SK-N-SH treated with all-trans-retinoic acid at 6 μM for 48 hours (cell line): ENCODE results near the gene NCK2.

Source experiments
- ATAC-seq: fragments of 200-7000 bp; cut with Tn5 transposase; 3 replicates; pipeline ENCODE4 v1.9.1; 2020; ENCODE audit warnings: mild to moderate bottlenecking, moderate library complexity
- ARNTL ChIP-seq: fragments of 450-650 bp; formaldehyde crosslinking; IDR thresholded peaks from 2 replicates; pipeline ENCODE4 v1.5.0; 2020; ENCODE audit warnings: low read depth, mild to moderate bottlenecking, moderate library complexity, borderline replicate concordance
- BACH2 ChIP-seq: fragments of 250-450 bp; sonication (Bioruptor Pico); IDR thresholded peaks from 2 replicates; pipeline ENCODE4 v1.9.0; 2021; ENCODE audit warnings: mild to moderate bottlenecking, borderline replicate concordance
- ESRRG ChIP-seq: fragments of 250-450 bp; sonication (Bioruptor Pico); IDR thresholded peaks from 2 replicates; pipeline ENCODE4 v1.6.1; 2021; ENCODE audit warnings: mild to moderate bottlenecking
- ISL1 ChIP-seq: fragments of 250-450 bp; sonication (Bioruptor Pico); IDR thresholded peaks from 2 replicates; pipeline ENCODE4 v2.1.2; 2022; ENCODE audit warnings: mild to moderate bottlenecking, moderate library complexity
- OSR1 ChIP-seq: fragments of 250-450 bp; sonication (Bioruptor Pico); IDR thresholded peaks from 2 replicates; pipeline ENCODE4 v1.8.0; 2022; ENCODE audit warnings: moderate library complexity, mild to moderate bottlenecking, inconsistent platforms
- RARB ChIP-seq: fragments of 250-450 bp; sonication (Bioruptor Pico); IDR thresholded peaks from 2 replicates; pipeline ENCODE4 v1.8.0; 2021; ENCODE audit warnings: mild to moderate bottlenecking, moderate library complexity
- TCF4 ChIP-seq: fragments of 250-450 bp; sonication (Bioruptor Pico); IDR thresholded peaks from 2 replicates; pipeline ENCODE4 v1.8.0; 2021; ENCODE audit warnings: mild to moderate bottlenecking, moderate library complexity, borderline replicate concordance
- TOX ChIP-seq: fragments of 250-450 bp; sonication (Bioruptor Pico); IDR thresholded peaks from 2 replicates; pipeline ENCODE4 v1.8.0; 2021; ENCODE audit warnings: mild to moderate bottlenecking, moderate library complexity, borderline replicate concordance
- ZC3H10 ChIP-seq: fragments of 250-450 bp; sonication (Bioruptor Pico); IDR thresholded peaks from 2 replicates; pipeline ENCODE4 v1.5.1; 2021; ENCODE audit warnings: mild to moderate bottlenecking, moderate library complexity
- ZFP3 ChIP-seq: fragments of 250-450 bp; sonication (Bioruptor Pico); IDR thresholded peaks from 2 replicates; pipeline ENCODE4 v1.5.0; 2020; ENCODE audit warnings: mild to moderate bottlenecking, moderate library complexity
- ZFP30 ChIP-seq: fragments of 450-650 bp; formaldehyde crosslinking; IDR thresholded peaks from 2 replicates; pipeline ENCODE4 v1.5.0; 2022; ENCODE audit warnings: mild to moderate bottlenecking, moderate library complexity
- ZNF565 ChIP-seq: fragments of 450-650 bp; formaldehyde crosslinking; conservative IDR thresholded peaks from 2 replicates; pipeline ENCODE4 v1.5.0; 2020; ENCODE audit warnings: low read depth, mild to moderate bottlenecking, moderate library complexity
- ZNF70 ChIP-seq: fragments of 450-650 bp; formaldehyde crosslinking; IDR thresholded peaks from 2 replicates; pipeline ENCODE4 v1.5.0; 2020; ENCODE audit warnings: mild to moderate bottlenecking, moderate library complexity
- ZNF8 ChIP-seq: fragments of 450-650 bp; formaldehyde crosslinking; IDR thresholded peaks from 2 replicates; pipeline ENCODE4 v1.5.0; 2020; ENCODE audit warnings: mild to moderate bottlenecking, moderate library complexity
- TF ChIP-seq, protein P1 (sequence below): fragments of 250-450 bp; sonication (Bioruptor Pico); IDR thresholded peaks from 2 replicates; pipeline ENCODE4 v1.5.0; 2020; ENCODE audit warnings: mild to moderate bottlenecking, moderate library complexity
- TF ChIP-seq, protein P2 (sequence below): fragments of 250-450 bp; sonication (Bioruptor Pico); IDR thresholded peaks from 2 replicates; pipeline ENCODE4 v1.8.0; 2020; ENCODE audit warnings: mild to moderate bottlenecking, moderate library complexity, borderline replicate concordance
- TF ChIP-seq, protein P3 (sequence below): fragments of 250-450 bp; sonication (Bioruptor Pico); IDR thresholded peaks from 2 replicates; pipeline ENCODE4 v1.8.0; 2021; ENCODE audit warnings: low read depth, mild to moderate bottlenecking, moderate library complexity, borderline replicate concordance
- TF ChIP-seq, protein P4 (sequence below): fragments of 250-450 bp; sonication (Bioruptor Pico); IDR thresholded peaks from 2 replicates; pipeline ENCODE4 v1.5.1; 2020; ENCODE audit warnings: low read depth, mild to moderate bottlenecking, moderate library complexity

Gene NCK2

DNA sequence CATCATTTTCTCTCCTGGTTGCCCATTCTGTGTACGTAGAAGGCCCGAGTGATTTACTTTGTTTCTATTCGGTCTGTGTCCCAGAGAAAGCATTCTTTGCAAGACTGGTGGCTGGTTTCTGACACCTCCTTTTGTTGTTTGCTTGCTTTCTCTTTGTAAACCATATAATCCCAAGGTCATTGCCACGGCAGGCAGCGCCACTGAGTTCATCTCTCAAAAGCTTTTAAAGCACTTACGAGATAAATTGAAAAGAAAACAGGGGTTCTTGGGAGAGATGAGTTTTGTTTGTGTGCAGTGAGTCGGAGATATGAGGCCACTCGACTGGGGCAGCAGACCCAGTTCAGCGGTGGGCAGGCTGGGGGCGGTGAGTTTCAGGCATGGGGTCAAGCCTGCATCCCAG is 137.6 kb downstream of the NCK2 start:
- no peak for ATAC-seq
- TF ChIP-seq ARNTL (CRISPR knock-in tag) (no peak), ZFP30 (no peak), OSR1 (no peak), ZNF565 (CRISPR knock-in tag) (no peak), ISL1 (CRISPR knock-in tag) (no peak), ESRRG (CRISPR knock-in tag) (no peak), RARB (CRISPR knock-in tag) (no peak), ZFP3 (CRISPR knock-in tag) (no peak), TOX (CRISPR knock-in tag) (no peak), BACH2 (CRISPR knock-in tag) (no peak)
- TF ChIP-seq, protein P1, sequence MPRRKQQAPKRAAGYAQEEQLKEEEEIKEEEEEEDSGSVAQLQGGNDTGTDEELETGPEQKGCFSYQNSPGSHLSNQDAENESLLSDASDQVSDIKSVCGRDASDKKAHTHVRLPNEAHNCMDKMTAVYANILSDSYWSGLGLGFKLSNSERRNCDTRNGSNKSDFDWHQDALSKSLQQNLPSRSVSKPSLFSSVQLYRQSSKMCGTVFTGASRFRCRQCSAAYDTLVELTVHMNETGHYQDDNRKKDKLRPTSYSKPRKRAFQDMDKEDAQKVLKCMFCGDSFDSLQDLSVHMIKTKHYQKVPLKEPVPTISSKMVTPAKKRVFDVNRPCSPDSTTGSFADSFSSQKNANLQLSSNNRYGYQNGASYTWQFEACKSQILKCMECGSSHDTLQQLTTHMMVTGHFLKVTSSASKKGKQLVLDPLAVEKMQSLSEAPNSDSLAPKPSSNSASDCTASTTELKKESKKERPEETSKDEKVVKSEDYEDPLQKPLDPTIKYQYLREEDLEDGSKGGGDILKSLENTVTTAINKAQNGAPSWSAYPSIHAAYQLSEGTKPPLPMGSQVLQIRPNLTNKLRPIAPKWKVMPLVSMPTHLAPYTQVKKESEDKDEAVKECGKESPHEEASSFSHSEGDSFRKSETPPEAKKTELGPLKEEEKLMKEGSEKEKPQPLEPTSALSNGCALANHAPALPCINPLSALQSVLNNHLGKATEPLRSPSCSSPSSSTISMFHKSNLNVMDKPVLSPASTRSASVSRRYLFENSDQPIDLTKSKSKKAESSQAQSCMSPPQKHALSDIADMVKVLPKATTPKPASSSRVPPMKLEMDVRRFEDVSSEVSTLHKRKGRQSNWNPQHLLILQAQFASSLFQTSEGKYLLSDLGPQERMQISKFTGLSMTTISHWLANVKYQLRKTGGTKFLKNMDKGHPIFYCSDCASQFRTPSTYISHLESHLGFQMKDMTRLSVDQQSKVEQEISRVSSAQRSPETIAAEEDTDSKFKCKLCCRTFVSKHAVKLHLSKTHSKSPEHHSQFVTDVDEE (CRISPR knock-in tag), result no peak
- TF ChIP-seq, protein P2, sequence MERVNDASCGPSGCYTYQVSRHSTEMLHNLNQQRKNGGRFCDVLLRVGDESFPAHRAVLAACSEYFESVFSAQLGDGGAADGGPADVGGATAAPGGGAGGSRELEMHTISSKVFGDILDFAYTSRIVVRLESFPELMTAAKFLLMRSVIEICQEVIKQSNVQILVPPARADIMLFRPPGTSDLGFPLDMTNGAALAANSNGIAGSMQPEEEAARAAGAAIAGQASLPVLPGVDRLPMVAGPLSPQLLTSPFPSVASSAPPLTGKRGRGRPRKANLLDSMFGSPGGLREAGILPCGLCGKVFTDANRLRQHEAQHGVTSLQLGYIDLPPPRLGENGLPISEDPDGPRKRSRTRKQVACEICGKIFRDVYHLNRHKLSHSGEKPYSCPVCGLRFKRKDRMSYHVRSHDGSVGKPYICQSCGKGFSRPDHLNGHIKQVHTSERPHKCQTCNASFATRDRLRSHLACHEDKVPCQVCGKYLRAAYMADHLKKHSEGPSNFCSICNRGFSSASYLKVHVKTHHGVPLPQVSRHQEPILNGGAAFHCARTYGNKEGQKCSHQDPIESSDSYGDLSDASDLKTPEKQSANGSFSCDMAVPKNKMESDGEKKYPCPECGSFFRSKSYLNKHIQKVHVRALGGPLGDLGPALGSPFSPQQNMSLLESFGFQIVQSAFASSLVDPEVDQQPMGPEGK, result no peak
- TF ChIP-seq, all 23 proteins: peak for 0

DNA sequence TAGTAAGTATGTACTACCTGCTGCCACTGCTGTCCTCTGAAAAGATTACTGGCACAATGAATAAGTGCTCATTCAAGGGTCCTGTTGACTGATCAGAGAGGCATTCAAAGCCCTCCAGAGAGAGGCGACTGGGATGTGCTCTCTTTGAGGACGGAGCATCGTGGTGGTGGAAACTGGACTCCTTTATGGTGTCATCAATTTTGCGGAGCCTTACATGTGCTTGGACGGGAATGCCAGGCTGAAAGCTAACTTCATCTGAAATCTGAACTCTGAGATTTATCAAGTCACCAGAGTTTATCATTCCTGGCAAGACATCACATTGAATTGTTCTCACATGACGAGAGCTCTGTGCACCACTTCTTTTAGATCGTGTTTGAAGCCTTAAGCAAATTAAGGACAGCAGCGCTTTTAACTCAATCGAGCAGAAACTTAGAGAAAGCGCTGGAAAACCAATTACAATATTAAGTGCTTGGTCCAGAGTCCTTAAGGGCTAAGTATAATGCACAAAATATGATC is 138.3 kb downstream of the NCK2 start:
- TF ChIP-seq, protein P3, sequence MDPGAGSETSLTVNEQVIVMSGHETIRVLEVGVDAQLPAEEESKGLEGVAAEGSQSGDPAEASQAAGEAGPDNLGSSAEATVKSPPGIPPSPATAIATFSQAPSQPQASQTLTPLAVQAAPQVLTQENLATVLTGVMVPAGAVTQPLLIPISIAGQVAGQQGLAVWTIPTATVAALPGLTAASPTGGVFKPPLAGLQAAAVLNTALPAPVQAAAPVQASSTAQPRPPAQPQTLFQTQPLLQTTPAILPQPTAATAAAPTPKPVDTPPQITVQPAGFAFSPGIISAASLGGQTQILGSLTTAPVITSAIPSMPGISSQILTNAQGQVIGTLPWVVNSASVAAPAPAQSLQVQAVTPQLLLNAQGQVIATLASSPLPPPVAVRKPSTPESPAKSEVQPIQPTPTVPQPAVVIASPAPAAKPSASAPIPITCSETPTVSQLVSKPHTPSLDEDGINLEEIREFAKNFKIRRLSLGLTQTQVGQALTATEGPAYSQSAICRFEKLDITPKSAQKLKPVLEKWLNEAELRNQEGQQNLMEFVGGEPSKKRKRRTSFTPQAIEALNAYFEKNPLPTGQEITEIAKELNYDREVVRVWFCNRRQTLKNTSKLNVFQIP, result no peak
- ATAC-seq, result no peak

DNA sequence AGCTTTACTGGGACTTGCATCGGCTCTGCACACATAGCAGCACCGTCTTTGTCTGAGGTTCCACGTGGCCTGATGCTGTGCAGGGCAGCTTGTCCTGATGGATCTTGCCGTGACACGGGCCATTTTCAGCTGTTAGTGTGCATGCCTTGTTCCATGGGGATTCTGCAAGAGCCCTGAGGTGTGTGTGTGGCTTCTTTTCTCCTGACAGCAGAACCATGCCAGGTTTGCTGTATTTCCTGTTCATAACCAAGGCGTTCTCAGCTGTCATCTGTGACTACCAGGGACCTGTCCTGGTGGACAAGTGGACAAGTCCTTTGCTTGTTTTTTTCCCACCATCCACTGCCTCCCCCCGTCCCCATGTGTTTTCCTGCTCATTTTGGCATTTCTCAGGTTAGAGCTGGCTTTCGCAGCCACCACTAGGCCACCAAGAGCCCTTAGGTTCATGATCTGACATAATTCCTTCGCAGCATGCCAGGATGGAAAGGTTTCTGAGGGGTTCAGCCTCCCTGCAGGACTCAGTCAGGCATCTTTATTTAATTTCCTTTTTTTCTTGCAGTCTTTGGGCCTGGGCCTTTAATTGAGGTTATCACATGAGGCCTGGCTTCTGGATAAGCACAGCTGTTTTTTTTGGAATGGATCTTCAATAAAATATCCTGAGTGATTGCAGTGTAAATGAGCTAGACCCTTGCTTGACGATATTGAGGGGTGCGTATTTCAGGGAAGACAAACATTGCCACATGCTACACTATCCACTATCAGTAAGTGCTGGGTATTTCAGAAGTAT is 139.4 kb downstream of the NCK2 start:
- ATAC-seq, result no peak
- no peak for TF ChIP-seq OSR1
- TF ChIP-seq ZNF70 (CRISPR knock-in tag), result peak; percentile 51; the same call in 1 of the 2 replicates
- TF ChIP-seq TCF4 (CRISPR knock-in tag), result peak; percentile 65; the same call in 1 of the 2 replicates
- TF ChIP-seq, all 23 proteins: peak for 2

DNA sequence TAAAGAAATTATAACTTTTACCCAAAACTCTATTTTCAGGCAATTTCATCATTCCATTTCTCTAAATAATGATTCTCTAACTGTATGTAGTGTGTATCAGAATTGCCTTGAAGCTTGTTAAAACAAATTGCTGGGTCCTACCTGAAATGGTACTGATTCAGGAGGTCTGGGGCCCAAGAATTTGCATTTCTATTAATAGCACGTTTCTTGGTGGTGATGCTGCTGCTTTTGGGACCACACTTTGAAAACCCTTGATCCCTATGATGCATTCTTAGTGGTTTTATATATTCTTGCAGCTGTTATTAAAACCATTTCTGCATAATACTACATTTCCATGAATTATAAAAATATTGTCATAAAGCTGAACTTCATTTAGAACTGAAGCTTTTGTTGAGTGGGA is 140.7 kb downstream of the NCK2 start:
- TF ChIP-seq ZNF70 (CRISPR knock-in tag), result no peak
- TF ChIP-seq ESRRG (CRISPR knock-in tag), result no peak
- no peak for TF ChIP-seq ZNF8
- TF ChIP-seq ZFP3 (CRISPR knock-in tag), result no peak
- TF ChIP-seq, protein P4, sequence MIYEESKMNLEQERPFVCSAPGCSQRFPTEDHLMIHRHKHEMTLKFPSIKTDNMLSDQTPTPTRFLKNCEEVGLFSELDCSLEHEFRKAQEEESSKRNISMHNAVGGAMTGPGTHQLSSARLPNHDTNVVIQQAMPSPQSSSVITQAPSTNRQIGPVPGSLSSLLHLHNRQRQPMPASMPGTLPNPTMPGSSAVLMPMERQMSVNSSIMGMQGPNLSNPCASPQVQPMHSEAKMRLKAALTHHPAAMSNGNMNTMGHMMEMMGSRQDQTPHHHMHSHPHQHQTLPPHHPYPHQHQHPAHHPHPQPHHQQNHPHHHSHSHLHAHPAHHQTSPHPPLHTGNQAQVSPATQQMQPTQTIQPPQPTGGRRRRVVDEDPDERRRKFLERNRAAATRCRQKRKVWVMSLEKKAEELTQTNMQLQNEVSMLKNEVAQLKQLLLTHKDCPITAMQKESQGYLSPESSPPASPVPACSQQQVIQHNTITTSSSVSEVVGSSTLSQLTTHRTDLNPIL (CRISPR knock-in tag), result no peak
- TF ChIP-seq TCF4 (CRISPR knock-in tag), result no peak
- TF ChIP-seq, protein P2, result no peak
- TF ChIP-seq ZC3H10, result no peak
- TF ChIP-seq, protein P1 (CRISPR knock-in tag), result no peak
- no peak for TF ChIP-seq ZNF565 (CRISPR knock-in tag)
- TF ChIP-seq TOX (CRISPR knock-in tag), result no peak
- TF ChIP-seq ISL1 (CRISPR knock-in tag), result no peak
- ATAC-seq, result no peak
